HTERT RPE-1 (cell line): Measurements from ENCODE around the gene PEAK1.

ENCODE experiments used
- in situ Hi-C: fragments of 300-500 bp; cut with MboI; formaldehyde crosslinking; loops from 4 replicates; pipeline ENCODE4 v1.14.3; 2020; ENCODE audit warnings: low sequenced_read_pairs

Gene PEAK1

GRCh38 chr15:77402740-77403379, 17.0 kb downstream of the PEAK1 start:
- in situ Hi-C loops = no loop called here

GRCh38 chr15:77400258-77400657, 19.6 kb downstream of the PEAK1 start:
- in situ Hi-C loops = no loop called here

GRCh38 chr15:77398927-77399326, 21.0 kb downstream of the PEAK1 start:
- in situ Hi-C loops = no loop called here

- in situ Hi-C loops = no loop called here
Measured at GRCh38 chr15:77396692-77397091, 23.2 kb downstream of the PEAK1 start.

GRCh38 chr15:77395013-77395774, 24.7 kb downstream of the PEAK1 start:
- in situ Hi-C loops = no loop called here

GRCh38 chr15:77393471-77393840, 26.4 kb downstream of the PEAK1 start:
- in situ Hi-C loops = no loop called here

- in situ Hi-C loops = no loop called here
Measured at GRCh38 chr15:77392762-77393470, 27.0 kb downstream of the PEAK1 start.

GRCh38 chr15:77391372-77391951, 28.4 kb downstream of the PEAK1 start:
- in situ Hi-C loops = no loop called here

- in situ Hi-C loops = no loop called here
Measured at GRCh38 chr15:77387365-77388105, 32.4 kb downstream of the PEAK1 start.

GRCh38 chr15:77386626-77387025, 33.3 kb downstream of the PEAK1 start:
- in situ Hi-C loops = no loop called here

- in situ Hi-C loops = no loop called here
Measured at GRCh38 chr15:77384589-77385359, 35.1 kb downstream of the PEAK1 start.

GRCh38 chr15:77384086-77384485, 35.8 kb downstream of the PEAK1 start:
- in situ Hi-C loops = no loop called here

GRCh38 chr15:77380033-77380432, 39.9 kb downstream of the PEAK1 start:
- in situ Hi-C loops = no loop called here

GRCh38 chr15:77376770-77377169, 43.1 kb downstream of the PEAK1 start:
- in situ Hi-C loops = no loop called here

- in situ Hi-C loops = no loop called here
Measured at GRCh38 chr15:77375133-77375532, 44.8 kb downstream of the PEAK1 start.

- in situ Hi-C loops = no loop called here
Measured at GRCh38 chr15:77373441-77373840, 46.5 kb downstream of the PEAK1 start.

GRCh38 chr15:77371850-77372563, 47.9 kb downstream of the PEAK1 start:
- in situ Hi-C loops = no loop called here

- in situ Hi-C loops = no loop called here
Measured at GRCh38 chr15:77370580-77370979, 49.3 kb downstream of the PEAK1 start.

- in situ Hi-C loops = no loop called here
Measured at GRCh38 chr15:77369168-77369567, 50.7 kb downstream of the PEAK1 start.

GRCh38 chr15:77367631-77368030, 52.3 kb downstream of the PEAK1 start:
- in situ Hi-C loops = no loop called here
